Measurements from ENCODE around the gene KHDRBS1.
"Not testable (repeated sequence)": the region's sequence is repeated elsewhere in the genome, so short reads cannot be mapped to it uniquely, and the experiment has no call there.

KHDRBS1 gene, protein sequence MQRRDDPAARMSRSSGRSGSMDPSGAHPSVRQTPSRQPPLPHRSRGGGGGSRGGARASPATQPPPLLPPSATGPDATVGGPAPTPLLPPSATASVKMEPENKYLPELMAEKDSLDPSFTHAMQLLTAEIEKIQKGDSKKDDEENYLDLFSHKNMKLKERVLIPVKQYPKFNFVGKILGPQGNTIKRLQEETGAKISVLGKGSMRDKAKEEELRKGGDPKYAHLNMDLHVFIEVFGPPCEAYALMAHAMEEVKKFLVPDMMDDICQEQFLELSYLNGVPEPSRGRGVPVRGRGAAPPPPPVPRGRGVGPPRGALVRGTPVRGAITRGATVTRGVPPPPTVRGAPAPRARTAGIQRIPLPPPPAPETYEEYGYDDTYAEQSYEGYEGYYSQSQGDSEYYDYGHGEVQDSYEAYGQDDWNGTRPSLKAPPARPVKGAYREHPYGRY

DNA sequence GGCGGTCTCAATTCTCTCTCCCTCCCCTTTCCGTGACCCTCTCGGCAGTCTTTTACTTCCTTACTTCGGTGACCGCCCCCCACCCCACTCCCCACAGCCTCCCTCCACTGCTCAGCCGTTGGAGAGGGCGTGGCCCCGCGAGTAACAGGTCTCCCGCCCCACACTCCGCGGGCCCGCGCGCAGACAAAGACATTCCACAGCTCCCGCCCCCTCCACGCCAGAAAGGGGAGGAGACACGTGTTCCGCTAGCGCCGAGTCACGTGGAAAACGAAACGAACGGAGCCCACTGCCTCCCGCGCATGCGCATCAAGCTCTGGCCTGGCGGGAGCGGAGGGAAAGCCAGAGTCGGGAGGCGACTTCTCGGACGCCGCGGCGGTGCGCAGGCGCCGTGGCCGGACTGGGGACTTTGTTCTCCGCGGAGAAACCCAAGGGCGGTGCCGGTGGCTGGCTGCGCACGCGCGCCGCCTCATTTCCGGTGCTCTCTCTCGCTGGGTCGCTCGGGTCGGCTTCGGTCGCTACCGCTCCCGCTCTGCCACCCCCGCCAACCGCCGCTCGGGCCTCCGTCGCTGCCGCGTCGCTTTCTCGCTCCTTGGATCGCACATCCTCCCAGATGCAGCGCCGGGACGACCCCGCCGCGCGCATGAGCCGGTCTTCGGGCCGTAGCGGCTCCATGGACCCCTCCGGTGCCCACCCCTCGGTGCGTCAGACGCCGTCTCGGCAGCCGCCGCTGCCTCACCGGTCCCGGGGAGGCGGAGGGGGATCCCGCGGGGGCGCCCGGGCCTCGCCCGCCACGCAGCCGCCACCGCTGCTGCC, at the start of gene KHDRBS1:
Gene KHDRBS1, plus strand, starts transcription at position 483 of the 813 bp plus-strand sequence. Its CDS starts 128 bp downstream, at position 611.
- peak; percentile 100 for DNase-seq

DNA sequence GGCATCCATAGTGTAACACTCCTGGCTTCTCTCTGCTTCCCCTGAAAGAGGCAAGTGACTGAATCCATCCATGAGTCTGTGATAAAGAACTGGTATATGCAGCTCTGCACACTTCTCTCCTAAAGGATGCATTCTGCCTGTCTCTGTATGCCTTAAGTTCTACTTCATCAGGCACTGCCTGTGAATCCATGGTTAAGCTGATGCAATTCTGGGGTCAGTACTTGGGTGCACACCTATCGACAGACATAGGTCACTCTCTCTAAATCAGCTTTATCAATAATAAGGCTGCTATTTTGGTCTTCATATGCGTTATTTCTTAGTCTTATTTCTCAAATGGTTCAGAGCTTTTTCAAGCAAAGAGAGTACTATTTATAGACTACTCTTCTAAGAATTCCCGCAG, 42.8 kb upstream of the KHDRBS1 start:
- DNase-seq: no peak

GRCh38 chr1:31976401-31976800, 37.3 kb upstream of the KHDRBS1 start:
- DNase-seq: no peak

DNA sequence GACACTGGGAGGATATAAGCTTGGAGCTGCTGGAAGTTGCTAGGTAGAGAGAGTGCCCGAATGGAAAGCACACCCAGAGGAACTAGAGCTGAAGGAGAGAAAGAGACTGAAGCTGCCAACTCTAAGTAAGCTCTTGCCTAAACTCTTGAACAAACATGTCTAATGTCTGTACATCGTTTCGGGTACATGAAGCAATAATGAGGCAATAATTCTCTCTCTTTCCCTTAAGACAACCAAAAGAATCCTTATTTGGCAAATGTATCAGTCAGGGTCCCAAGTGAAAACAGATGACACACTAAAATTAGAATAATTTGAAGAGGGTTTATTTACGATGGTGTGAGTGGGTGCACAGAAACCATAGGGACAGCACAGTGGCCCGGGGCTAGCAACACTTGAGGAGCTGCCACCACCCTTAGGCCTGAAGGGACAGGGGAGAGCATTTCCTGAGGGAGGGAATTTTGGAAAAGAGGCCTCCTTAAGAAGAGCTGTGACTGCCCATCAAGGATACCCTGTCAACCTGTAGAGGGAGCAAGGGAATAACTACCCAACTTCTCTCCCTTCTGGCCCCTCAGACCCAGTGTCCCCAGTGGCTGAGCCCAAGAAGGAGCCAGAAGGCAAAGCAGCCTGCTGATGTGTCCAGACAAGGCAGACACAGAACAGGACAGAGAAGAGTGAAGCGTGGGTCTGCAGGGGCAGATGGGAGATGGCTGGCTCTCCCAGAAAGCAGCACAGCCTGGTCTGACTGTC, 36.1 kb upstream of the KHDRBS1 start:
- DNase-seq: no peak

- no peak for DNase-seq
Measured at GRCh38 chr1:31978843-31979400, 34.7 kb upstream of the KHDRBS1 start.

DNA sequence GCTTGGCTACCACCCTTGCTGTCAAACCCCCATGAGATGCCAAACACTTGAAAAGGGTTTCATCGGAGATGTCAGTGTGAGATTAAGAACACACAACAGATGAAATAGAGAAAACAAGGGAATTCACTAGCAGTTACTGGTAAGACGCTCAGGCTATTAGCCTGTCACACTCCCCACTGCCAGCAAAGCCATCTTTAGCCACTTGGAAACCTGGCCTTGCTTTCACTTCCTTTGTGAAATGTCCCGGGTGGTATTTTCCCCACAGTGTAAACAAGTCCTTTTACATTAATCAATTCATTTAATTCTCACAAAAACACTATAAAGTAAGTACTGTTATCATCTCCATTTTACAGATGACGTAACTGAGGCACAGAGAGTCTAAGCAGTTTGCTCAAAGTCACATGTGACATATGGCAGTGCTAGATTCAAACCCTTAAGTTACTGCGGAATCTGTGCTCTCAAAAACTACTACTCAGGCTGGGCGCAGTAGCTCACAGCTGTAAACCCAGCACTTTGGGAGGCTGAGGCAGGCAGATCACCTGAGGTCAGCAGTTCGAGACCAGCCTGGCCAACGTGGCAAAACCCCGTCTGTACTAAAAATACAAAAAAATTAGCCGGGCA, 32.7 kb upstream of the KHDRBS1 start:
- no peak for DNase-seq

DNA sequence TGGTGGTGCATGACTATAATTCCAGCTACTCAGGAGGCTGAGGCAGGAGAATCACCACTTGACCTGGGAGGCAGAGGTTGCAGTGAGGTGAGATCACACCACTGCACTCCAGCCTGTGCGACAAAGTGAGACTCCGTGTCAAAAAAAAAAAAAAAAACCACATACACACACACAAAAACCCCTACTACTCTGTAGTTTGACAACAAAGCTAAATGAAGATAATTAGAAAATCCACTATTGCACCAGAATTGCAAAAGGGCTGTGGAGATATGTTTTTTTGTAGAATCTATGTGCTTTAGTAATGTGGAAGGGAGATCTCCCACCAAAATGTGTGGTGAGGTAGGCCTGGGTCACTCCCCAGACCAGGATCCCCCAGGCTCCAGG, 32.2 kb upstream of the KHDRBS1 start:
- DNase-seq: no peak

DNA sequence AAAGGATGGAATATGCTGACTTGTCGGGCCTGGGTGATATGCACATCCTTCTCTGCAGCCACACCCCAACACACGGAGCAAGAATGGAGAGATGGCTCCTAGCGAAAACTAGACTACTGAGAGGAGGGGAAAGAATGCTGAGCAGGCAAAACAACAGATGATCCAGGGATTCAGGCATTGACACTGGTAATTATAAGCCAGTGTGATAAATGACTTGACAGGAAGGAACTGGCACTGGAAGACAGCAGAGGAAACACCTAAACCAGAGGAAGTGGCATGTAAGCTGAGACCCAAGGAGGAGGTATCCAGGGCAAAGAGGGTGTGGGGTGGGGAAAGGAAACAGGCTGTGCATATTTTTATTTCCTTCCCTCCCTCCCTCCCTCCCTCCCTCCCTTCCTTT, 31.7 kb upstream of the KHDRBS1 start:
- peak in 1 of 2 experiments; percentile 47 for DNase-seq

DNA sequence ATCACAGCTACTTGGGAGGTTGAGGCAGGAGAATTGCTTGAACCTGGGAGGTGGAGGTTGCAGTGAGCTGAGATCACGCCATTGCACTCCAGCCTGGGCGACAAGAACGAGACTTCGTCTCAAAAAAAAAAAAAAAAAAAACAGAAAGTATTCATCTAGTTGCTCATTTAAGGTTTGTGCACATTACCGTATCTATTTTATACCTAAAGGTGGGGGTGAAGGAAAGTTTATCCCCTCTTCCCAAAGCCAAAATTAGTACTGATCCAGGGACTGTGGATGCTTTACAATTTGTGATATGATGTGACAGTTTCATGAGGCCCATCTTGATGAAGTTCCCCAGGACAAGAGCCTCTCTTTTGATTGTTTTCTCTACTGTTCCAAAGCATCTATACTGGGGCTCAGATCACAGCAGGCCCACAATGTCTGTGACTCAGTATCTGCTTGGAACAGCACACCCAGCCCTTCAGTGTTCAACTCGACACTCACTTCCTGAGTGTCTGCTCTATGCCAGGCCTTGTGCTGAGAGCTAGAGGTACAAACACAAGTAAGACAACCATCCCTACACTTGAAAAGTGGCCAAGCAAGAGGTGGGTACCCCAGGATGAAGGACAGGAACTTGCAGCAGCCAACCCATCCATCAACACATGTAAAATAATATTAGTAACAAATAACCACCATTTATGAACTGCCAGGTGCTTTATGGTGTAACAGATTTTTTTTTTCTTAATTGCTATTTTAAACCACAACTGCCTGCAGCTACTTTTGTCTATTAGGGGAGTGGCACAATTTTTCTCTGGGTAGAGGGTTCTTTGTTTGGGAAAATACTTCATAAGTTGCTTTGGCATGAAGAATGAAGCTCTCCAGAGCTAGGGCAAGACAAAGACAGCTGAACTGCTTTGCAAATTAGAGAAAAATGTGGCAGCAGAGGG, 29.0 kb upstream of the KHDRBS1 start:
- DNase-seq: no peak

DNA sequence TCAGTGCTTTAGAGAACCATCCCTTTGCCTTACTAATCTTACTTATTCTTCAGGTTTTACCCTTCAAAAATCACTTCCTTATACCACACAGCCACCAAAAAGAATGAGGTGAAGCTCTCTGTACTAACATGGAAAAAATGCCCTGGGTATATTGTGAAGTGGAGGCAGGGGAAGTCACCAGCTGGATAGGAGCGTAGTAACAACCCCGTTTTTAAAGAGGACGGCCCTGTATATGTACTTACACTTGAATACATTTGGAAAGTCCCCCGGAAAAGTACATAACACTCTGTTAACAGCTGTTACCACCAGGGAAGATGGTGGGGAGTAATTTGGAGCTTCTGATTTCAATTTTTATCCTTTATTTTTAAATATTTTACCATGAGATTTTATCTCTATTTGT, 28.2 kb upstream of the KHDRBS1 start:
- peak in 1 of 2 experiments; percentile 55 for DNase-seq

GRCh38 chr1:31987135-31987619, 26.5 kb upstream of the KHDRBS1 start:
- DNase-seq: peak; percentile 21 to 58

GRCh38 chr1:31989964-31990363, 23.7 kb upstream of the KHDRBS1 start:
- DNase-seq: no peak

GRCh38 chr1:31991182-31991581, 22.5 kb upstream of the KHDRBS1 start:
- no peak for DNase-seq

DNA sequence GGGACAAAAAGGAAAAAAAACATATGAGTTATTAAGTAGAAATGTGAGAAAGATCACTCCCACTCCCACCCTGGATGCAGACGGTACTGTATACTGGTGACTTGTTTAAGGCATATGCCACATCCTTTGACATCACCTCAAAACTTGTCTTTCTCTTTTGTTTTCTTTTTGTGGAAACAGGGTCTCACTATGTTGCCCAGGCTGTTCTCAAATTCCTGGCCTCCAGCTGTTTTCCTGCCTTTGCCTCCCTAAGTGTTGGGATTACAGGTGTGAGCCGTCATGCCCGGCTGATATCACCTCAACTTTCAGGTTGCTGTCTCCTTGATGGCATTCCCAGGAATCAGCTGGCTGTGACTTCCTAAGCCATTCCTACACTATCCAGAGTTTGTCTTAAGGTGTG, 18.4 kb upstream of the KHDRBS1 start:
- no peak for DNase-seq

DNA sequence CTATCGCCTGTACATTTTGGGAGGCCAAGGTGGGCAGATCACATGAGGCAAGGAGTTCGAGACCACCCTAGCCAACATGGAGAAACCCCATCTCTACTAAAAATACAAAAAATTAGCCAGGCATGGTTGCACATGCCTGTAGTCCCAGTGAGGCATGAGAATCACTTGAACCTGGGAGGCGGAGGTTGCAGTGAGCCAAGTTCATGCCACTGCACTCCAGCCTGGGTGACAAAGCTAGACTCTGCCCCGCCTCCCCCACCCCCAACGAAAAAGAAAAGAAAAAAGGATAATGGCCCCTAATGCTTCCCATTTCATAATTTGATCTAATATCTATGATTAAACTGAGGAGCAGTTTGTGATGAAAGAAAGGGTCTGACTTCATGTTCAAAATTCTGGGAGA, 17.5 kb upstream of the KHDRBS1 start:
- not testable (repeated sequence) for DNase-seq

GRCh38 chr1:32001863-32002262, 11.8 kb upstream of the KHDRBS1 start:
- no peak for DNase-seq

DNA sequence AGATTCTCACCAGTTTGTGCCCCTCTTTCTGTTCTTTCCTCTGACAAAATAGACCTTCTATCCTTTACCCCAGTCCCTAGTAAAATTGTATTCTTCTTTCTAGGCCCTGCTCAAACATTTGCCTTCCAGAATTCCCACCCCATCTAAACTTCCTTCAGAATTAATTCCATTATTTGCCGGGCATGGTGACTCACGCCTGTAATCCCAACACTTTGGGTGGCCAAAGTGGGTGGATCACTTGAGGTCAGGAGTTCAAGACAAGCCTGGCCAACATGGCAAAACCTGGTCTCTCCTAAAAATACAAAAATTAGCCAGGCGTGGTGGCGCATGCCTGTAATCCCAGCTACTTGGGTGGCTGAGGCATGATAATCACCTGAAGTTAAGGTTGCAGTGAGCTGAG, 11.4 kb upstream of the KHDRBS1 start:
- not testable (repeated sequence) for DNase-seq

GRCh38 chr1:32005522-32005921, 8.1 kb upstream of the KHDRBS1 start:
- DNase-seq: no peak

DNA sequence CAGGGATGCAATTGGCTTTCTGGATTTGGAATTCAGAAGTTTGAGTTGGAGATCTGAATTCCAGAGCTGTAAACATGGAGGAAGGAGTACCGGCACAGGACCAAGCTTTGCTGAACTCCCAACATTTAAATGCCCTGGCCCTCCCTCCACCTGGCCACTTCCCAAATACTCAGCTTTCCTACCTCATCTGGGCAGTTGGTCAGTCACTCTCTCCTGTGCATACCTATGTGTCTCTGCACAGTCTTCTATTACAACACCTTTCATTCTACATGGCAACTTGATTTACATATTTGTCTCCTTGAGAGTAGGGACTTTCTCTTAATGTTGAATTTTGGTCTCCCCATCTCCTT, 6.1 kb upstream of the KHDRBS1 start:
- DNase-seq: no peak

GRCh38 chr1:32010246-32010645, 3.4 kb upstream of the KHDRBS1 start:
- no peak for DNase-seq

DNA sequence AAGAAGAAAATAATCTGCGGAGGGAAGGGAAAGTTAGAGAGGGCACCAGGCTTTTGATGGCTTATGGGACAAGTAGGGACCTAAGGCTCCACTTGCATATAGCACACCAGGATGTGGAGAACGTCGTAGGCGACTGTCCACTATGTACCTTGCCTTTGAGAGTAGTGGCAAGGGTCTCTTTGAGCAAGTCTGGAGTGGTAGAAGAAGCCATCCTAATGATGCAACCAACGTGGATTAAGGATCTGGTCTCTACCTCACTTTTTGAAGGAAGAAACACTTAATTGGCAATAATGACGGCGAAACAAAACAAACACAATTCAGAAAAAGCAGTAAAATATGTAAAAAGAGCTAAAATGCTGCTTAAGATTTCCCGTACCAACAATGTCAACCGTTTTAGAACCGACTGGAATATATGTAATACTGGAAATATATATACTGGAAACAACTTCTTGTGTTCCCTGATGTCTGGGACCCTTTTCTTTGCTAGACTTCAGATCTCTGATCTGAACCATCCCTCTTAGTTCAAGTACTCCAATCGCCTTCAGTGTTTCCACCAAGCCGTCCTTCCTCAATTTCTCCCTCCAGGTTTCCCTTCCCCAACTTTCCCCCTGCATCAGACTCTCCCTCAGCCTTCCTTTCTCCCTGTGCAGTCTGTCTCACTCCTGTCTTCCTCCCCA, 821 bp upstream of the KHDRBS1 start:
- no peak for DNase-seq
